ENCODE data around the gene MYL1. TPM values are rescaled to one million over a fixed set of nuclear protein-coding genes. Genes with fewer than 3 reads are reported as not detected.

Gene MYL1
- total RNA-seq, 4 donors from 2014 or later = 0.64 to 3.4 TPM; not detected in 2

DNA sequence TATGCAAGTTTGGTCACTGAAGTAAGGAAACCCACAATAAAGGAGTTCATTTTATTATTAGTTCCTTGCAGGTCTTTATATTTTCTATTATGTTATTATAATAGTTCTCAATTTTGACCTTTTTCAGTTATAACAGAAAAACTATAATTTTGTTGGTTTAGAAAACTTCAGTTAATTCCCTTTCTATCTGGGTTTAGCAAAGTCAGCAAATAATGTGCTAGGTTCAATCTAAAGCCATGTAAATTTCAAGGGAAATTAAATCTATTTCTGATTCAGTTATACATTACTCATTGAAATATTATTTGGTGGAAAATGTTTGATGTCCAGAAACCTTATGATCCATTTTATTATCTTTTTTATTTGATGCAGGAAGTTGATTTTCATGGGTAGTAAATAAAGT lies 43.7 kb downstream of the MYL1 start:
- in situ Hi-C loops (cut with MboI; ENCODE audit: low pct_ligation_motif_present in 1 of 4, low pct_unique_long_range_greater_than_20kb in 1 of 4, low sequenced_read_pairs in 3 of 4) = no loop called here
- DNase-seq = no peak
- Histone ChIP-seq H3K27ac (no peak overlapping the region), H3K4me1 (no peaks in the 10 kb centered on the region), H3K27me3 (no peaks in the 10 kb centered on the region), H3K9me3 (no peaks in the 10 kb centered on the region), H3K36me3 (no peaks in the 10 kb centered on the region), H3K4me3 (no peak overlapping the region)
- TF ChIP-seq EP300 (IDR thresholded peaks at IDR 0.05; ENCODE audit: low read depth) = no peak
- TF ChIP-seq POLR2A (IDR thresholded peaks at IDR 0.05) = no peak
- TF ChIP-seq, protein P1, sequence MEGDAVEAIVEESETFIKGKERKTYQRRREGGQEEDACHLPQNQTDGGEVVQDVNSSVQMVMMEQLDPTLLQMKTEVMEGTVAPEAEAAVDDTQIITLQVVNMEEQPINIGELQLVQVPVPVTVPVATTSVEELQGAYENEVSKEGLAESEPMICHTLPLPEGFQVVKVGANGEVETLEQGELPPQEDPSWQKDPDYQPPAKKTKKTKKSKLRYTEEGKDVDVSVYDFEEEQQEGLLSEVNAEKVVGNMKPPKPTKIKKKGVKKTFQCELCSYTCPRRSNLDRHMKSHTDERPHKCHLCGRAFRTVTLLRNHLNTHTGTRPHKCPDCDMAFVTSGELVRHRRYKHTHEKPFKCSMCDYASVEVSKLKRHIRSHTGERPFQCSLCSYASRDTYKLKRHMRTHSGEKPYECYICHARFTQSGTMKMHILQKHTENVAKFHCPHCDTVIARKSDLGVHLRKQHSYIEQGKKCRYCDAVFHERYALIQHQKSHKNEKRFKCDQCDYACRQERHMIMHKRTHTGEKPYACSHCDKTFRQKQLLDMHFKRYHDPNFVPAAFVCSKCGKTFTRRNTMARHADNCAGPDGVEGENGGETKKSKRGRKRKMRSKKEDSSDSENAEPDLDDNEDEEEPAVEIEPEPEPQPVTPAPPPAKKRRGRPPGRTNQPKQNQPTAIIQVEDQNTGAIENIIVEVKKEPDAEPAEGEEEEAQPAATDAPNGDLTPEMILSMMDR (IDR thresholded peaks at IDR 0.05) = no peak
- TF ChIP-seq POLR2AphosphoS5 (IDR thresholded peaks at IDR 0.05) = no peak
- intact Hi-C loops (cut with DNase I; ENCODE audit: low total_unique reads) = no loop called here

DNA sequence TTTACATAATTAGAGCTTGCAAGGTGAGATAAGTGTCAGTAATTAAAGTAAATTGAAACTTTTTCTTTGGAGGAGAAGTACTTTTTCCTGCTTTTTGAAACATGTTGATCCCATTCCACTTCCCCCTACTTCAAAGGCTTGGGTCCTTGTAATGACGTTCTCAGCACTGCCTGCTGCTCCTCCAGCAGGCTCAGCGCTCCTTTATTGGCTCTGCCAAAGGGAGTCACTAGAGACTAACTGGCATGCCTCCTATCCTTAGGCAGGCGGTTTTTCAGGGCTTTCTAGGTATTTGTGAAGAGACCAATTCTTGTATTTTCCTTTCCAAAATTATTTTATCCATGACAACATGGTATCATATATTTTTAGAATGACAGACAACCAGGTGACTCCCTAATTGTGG lies 45.8 kb downstream of the MYL1 start:
- 20 to 46% methylated on average over 1 to 3 of the region's 3 CpGs for WGBS, 2 donors (ENCODE audit: low coverage in 1 of 2)
- H3K9me3 ChIP-seq = no peaks in the 10 kb centered on the region
- H3K27me3 ChIP-seq = no peaks in the 10 kb centered on the region
- H3K27ac ChIP-seq = no peak overlapping the region
- H3K4me3 ChIP-seq = no peak overlapping the region
- no peak for TF ChIP-seq EP300 (IDR thresholded peaks at IDR 0.05; ENCODE audit: low read depth)
- TF ChIP-seq, protein P1 (IDR thresholded peaks at IDR 0.05) = no peak
- no peak for TF ChIP-seq POLR2AphosphoS5 (IDR thresholded peaks at IDR 0.05)
- TF ChIP-seq POLR2A (IDR thresholded peaks at IDR 0.05) = no peak
- in situ Hi-C loops (cut with MboI; ENCODE audit: low pct_ligation_motif_present in 1 of 4, low pct_unique_long_range_greater_than_20kb in 1 of 4, low sequenced_read_pairs in 3 of 4) = no loop called here
- H3K4me1 ChIP-seq = no peaks in the 10 kb centered on the region
- intact Hi-C loops (cut with DNase I; ENCODE audit: low total_unique reads) = no loop called here
- no peak for DNase-seq
- no peaks in the 10 kb centered on the region for H3K36me3 ChIP-seq

DNA sequence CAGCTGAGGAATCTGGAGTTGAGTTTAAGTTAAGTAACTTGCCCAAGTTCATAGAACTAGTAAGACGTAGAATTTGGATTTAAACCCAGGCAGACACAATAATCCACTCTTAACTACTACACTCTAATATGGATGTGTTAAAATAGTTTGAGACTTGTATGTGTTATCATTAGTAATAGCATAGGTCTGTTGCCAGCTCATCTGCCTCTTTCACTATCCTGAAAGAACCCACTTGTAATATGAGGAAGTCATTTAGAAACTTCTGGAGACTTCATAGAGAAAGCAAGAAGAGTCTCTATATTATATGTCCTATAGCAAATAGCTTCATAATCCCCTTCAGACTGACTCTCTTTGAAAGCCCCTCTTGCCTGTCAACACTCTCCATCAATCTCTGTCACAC lies 46.7 kb downstream of the MYL1 start:
- no peak for DNase-seq
- no peaks in the 10 kb centered on the region for H3K27me3 ChIP-seq
- no peaks in the 10 kb centered on the region for H3K4me1 ChIP-seq
- no peaks in the 10 kb centered on the region for H3K9me3 ChIP-seq
- WGBS, 2 donors (ENCODE audit: low coverage in 1 of 2) = 90 to 97% methylated on average over 1 of the region's 1 CpG
- no peak overlapping the region for H3K4me3 ChIP-seq
- intact Hi-C loops (cut with DNase I; ENCODE audit: low total_unique reads) = no loop called here
- no peaks in the 10 kb centered on the region for H3K36me3 ChIP-seq
- in situ Hi-C loops (cut with MboI; ENCODE audit: low pct_ligation_motif_present in 1 of 4, low pct_unique_long_range_greater_than_20kb in 1 of 4, low sequenced_read_pairs in 3 of 4) = no loop called here
- TF ChIP-seq, protein P1 (IDR thresholded peaks at IDR 0.05) = no peak
- TF ChIP-seq EP300 (IDR thresholded peaks at IDR 0.05; ENCODE audit: low read depth) (no peak), POLR2AphosphoS5 (IDR thresholded peaks at IDR 0.05) (no peak), POLR2A (IDR thresholded peaks at IDR 0.05) (no peak)
- no peak overlapping the region for H3K27ac ChIP-seq

DNA sequence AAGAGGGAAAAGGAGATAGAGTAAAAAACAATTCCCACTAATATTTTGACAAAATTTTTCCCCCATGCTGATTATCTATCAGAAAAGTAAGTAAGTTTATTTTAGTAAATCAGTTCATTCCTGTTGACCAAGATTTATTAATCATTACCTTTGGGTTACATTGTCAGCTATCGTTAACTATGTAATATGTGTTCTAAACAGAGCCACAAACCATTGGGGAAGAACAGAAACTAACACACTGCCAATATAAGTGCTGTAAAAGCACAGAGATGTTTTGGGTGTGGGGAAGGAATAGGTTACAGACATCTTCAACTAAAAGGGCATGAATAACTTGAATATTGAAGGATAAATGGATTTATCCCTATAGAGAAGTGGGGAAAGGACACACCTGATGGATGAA lies 47.3 kb downstream of the MYL1 start:
- H3K4me1 ChIP-seq = no peaks in the 10 kb centered on the region
- H3K27ac ChIP-seq = no peak overlapping the region
- DNase-seq = no peak
- no peaks in the 10 kb centered on the region for H3K36me3 ChIP-seq
- TF ChIP-seq EP300 (IDR thresholded peaks at IDR 0.05; ENCODE audit: low read depth) = no peak
- TF ChIP-seq, protein P1 (IDR thresholded peaks at IDR 0.05) = no peak
- no peak for TF ChIP-seq POLR2A (IDR thresholded peaks at IDR 0.05)
- TF ChIP-seq POLR2AphosphoS5 (IDR thresholded peaks at IDR 0.05) = no peak
- in situ Hi-C loops (cut with MboI; ENCODE audit: low pct_ligation_motif_present in 1 of 4, low pct_unique_long_range_greater_than_20kb in 1 of 4, low sequenced_read_pairs in 3 of 4) = no loop called here
- no peaks in the 10 kb centered on the region for H3K27me3 ChIP-seq
- WGBS, 2 donors (ENCODE audit: low coverage in 1 of 2) = 50 to 59% methylated on average over 1 of the region's 1 CpG
- no peak overlapping the region for H3K4me3 ChIP-seq
- intact Hi-C loops (cut with DNase I; ENCODE audit: low total_unique reads) = no loop called here
- H3K9me3 ChIP-seq = no peaks in the 10 kb centered on the region

Data from transverse colon (tissue), 4 donors.